Stimulated activated CD8-positive, alpha-beta memory T cell treated with anti-CD3 and anti-CD28 coated beads, Interleukin-4, amount 100 ng/mL, for 48 hours (primary cell): ENCODE results near the gene ICAM4.
"Not testable (repeated sequence)": the region's sequence is repeated elsewhere in the genome, so short reads cannot be mapped to it uniquely, and the experiment has no call there.

Experiments
- DNase-seq: peaks from one replicate; pipeline ENCODE4 v3.0.0-alpha.2; 2020

Gene ICAM4

GRCh38 chr19:10286803-10287737, at the start of gene ICAM4:
TSS of gene ICAM4 (plus strand) at chr19:10286955. CDS start at chr19:10287013, 58 bp downstream.
- peak; percentile 68 for DNase-seq

- DNase-seq = no peak
Measured at GRCh38 chr19:10237702-10238101, 49.1 kb upstream of the ICAM4 start.

- no peak for DNase-seq
Measured at GRCh38 chr19:10238172-10238783, 48.5 kb upstream of the ICAM4 start.

GRCh38 chr19:10241826-10242449, 44.8 kb upstream of the ICAM4 start:
- not testable (repeated sequence) for DNase-seq

GRCh38 chr19:10243606-10244005, 43.1 kb upstream of the ICAM4 start:
- DNase-seq = no peak

GRCh38 chr19:10245189-10245939, 41.4 kb upstream of the ICAM4 start:
- no peak for DNase-seq

- DNase-seq = no peak
Measured at GRCh38 chr19:10246511-10246910, 40.2 kb upstream of the ICAM4 start.

GRCh38 chr19:10251792-10252694, 34.7 kb upstream of the ICAM4 start, which contains the start of gene MRPL4:
TSS of gene MRPL4 (plus strand) at chr19:10252214. CDS start at chr19:10252254, 40 bp downstream.
- peak; percentile 96 for DNase-seq

- DNase-seq = no peak
Measured at GRCh38 chr19:10252707-10253106, 34.0 kb upstream of the ICAM4 start.

- DNase-seq = no peak
Measured at GRCh38 chr19:10254244-10254643, 32.5 kb upstream of the ICAM4 start.

- no peak for DNase-seq
Measured at GRCh38 chr19:10255358-10255757, 31.4 kb upstream of the ICAM4 start.

GRCh38 chr19:10256551-10256950, 30.2 kb upstream of the ICAM4 start:
- no peak for DNase-seq

- DNase-seq = no peak
Measured at GRCh38 chr19:10256970-10257615, 29.7 kb upstream of the ICAM4 start.

- DNase-seq = no peak
Measured at GRCh38 chr19:10258080-10258710, 28.6 kb upstream of the ICAM4 start.

GRCh38 chr19:10259162-10259905, 27.4 kb upstream of the ICAM4 start:
- DNase-seq = peak; percentile 97

- DNase-seq = peak; percentile 82
Measured at GRCh38 chr19:10260141-10260584, 26.6 kb upstream of the ICAM4 start.

- DNase-seq = no peak
Measured at GRCh38 chr19:10262771-10263170, 24.0 kb upstream of the ICAM4 start.

GRCh38 chr19:10266706-10267105, 20.0 kb upstream of the ICAM4 start:
- no peak for DNase-seq

- no peak for DNase-seq
Measured at GRCh38 chr19:10268071-10268470, 18.7 kb upstream of the ICAM4 start.
